ENCODE data around the gene HRCT1.

DNA sequence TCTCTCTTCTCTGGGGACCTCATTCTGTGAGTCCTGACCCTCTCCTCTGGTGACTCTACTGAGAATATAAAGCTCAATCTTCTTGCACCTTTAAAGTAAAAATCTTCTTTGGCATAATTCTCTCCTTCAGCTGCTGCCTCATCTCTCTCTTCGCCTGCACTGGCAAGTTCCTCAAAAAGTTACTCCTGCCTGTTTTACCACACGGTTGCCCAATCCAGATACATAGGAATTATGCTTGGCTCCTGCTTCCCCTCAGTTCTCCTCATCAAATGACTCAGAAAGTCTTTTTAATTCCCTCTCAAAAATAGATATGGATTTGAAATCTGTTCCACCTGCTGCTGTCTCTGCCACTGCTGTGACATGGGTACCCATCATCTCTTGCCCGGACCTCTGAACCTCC lies 14.4 kb upstream of the HRCT1 start:
- no peak for TF ChIP-seq POLR2A (IDR thresholded peaks at IDR 0.05)
- TF ChIP-seq, protein P1, sequence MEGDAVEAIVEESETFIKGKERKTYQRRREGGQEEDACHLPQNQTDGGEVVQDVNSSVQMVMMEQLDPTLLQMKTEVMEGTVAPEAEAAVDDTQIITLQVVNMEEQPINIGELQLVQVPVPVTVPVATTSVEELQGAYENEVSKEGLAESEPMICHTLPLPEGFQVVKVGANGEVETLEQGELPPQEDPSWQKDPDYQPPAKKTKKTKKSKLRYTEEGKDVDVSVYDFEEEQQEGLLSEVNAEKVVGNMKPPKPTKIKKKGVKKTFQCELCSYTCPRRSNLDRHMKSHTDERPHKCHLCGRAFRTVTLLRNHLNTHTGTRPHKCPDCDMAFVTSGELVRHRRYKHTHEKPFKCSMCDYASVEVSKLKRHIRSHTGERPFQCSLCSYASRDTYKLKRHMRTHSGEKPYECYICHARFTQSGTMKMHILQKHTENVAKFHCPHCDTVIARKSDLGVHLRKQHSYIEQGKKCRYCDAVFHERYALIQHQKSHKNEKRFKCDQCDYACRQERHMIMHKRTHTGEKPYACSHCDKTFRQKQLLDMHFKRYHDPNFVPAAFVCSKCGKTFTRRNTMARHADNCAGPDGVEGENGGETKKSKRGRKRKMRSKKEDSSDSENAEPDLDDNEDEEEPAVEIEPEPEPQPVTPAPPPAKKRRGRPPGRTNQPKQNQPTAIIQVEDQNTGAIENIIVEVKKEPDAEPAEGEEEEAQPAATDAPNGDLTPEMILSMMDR (IDR thresholded peaks at IDR 0.05): no peak

All from testis (tissue), 2 donors.